Measurements from ENCODE around the gene PRKAG2. TPM values are rescaled to one million over a fixed set of nuclear protein-coding genes. Genes with fewer than 3 reads are reported as not detected.

The PRKAG2 gene
- total RNA-seq, 1 donor from 2014 or later: 15.7 TPM

DNA sequence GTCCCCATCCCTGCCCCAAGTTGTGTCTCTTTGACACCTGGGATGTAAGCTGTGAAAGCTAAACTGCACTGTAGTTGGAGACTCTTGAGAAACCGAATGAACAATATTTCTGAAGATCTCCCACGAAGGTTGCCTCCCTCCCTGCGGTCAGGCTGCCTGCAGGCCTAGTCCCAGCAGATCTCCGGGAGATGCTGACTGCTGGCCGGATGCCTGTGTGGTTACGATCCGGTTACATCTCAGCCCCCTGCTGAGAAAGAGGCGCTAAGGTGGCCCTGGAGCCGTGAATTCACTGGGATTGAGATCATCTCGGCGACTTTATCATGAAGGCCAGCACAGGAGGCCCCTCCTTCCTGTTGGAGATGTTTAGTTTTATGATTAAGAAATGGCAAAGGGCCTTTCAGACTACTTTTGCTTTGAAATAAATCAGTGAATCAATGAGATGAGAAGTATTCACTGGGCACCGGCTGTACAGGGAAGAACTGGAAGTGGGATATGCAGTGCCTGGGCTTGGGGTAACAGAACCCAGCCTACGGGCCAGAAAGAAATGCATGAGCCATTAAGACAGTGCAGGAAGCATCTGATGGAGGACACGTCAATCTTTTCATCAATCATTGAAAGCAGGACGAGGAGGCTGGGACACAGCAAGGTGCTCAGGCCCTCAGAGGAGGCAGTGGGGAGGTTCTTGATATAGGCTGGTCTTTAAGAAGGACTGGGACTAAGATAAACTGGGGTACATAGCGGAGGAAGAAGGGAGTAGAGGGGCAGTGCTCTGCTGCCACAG is 177.6 kb downstream of the PRKAG2 start:
- Mint-ChIP-seq H3K27me3 (ENCODE audit: low read depth) (no peaks in the 10 kb centered on the region), H3K4me3 (no peak overlapping the region), H3K4me1 (peaks cover 25% of the 10 kb centered on the region), H3K36me3 (no peaks in the 10 kb centered on the region), H3K27ac (no peak overlapping the region), H3K9me3 (no peaks in the 10 kb centered on the region)
- TF ChIP-seq, protein P1, sequence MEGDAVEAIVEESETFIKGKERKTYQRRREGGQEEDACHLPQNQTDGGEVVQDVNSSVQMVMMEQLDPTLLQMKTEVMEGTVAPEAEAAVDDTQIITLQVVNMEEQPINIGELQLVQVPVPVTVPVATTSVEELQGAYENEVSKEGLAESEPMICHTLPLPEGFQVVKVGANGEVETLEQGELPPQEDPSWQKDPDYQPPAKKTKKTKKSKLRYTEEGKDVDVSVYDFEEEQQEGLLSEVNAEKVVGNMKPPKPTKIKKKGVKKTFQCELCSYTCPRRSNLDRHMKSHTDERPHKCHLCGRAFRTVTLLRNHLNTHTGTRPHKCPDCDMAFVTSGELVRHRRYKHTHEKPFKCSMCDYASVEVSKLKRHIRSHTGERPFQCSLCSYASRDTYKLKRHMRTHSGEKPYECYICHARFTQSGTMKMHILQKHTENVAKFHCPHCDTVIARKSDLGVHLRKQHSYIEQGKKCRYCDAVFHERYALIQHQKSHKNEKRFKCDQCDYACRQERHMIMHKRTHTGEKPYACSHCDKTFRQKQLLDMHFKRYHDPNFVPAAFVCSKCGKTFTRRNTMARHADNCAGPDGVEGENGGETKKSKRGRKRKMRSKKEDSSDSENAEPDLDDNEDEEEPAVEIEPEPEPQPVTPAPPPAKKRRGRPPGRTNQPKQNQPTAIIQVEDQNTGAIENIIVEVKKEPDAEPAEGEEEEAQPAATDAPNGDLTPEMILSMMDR (IDR thresholded peaks at IDR 0.05; ENCODE audit: unreplicated experiment): no peak
- no peak for DNase-seq (ENCODE audit: low spot score in 2 of 2, unreplicated experiment in 2 of 2)

GRCh38 chr7:151697942-151698341 is 179.0 kb downstream of the PRKAG2 start:
- no peaks in the 10 kb centered on the region for H3K9me3 Mint-ChIP-seq
- TF ChIP-seq, protein P1 (IDR thresholded peaks at IDR 0.05; ENCODE audit: unreplicated experiment): no peak
- H3K27ac Mint-ChIP-seq: no peak overlapping the region
- DNase-seq (ENCODE audit: low spot score in 2 of 2, unreplicated experiment in 2 of 2): no peak
- peaks cover 23% of the 10 kb centered on the region for H3K4me1 Mint-ChIP-seq
- no peak overlapping the region for H3K4me3 Mint-ChIP-seq
- no peaks in the 10 kb centered on the region for H3K36me3 Mint-ChIP-seq
- no peaks in the 10 kb centered on the region for H3K27me3 Mint-ChIP-seq (ENCODE audit: low read depth)

DNA sequence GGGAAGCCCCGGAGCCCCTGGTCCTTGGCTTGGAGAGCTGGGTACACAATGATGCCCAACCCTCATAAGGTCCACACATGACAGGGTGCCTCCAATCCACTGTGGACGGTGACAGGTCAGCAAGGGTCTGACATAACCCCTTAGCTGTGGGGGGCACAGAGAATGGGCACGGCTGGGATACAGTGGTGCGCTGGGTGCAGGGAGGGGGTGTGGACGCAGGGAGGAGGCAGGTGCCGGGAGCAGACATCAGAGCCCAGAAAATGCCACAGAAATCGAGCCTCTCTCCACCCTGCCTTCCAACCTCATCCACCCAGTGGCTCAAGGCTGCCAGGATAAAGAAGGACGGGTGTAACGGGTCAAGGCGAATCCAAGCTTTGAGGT is 179.4 kb downstream of the PRKAG2 start:
- Mint-ChIP-seq H3K4me3 (no peak overlapping the region), H3K9me3 (no peaks in the 10 kb centered on the region), H3K4me1 (peaks cover 23% of the 10 kb centered on the region), H3K27me3 (ENCODE audit: low read depth) (no peaks in the 10 kb centered on the region), H3K27ac (no peak overlapping the region), H3K36me3 (no peaks in the 10 kb centered on the region)
- no peak for DNase-seq (ENCODE audit: low spot score in 2 of 2, unreplicated experiment in 2 of 2)
- TF ChIP-seq, protein P1 (IDR thresholded peaks at IDR 0.05; ENCODE audit: unreplicated experiment): no peak

DNA sequence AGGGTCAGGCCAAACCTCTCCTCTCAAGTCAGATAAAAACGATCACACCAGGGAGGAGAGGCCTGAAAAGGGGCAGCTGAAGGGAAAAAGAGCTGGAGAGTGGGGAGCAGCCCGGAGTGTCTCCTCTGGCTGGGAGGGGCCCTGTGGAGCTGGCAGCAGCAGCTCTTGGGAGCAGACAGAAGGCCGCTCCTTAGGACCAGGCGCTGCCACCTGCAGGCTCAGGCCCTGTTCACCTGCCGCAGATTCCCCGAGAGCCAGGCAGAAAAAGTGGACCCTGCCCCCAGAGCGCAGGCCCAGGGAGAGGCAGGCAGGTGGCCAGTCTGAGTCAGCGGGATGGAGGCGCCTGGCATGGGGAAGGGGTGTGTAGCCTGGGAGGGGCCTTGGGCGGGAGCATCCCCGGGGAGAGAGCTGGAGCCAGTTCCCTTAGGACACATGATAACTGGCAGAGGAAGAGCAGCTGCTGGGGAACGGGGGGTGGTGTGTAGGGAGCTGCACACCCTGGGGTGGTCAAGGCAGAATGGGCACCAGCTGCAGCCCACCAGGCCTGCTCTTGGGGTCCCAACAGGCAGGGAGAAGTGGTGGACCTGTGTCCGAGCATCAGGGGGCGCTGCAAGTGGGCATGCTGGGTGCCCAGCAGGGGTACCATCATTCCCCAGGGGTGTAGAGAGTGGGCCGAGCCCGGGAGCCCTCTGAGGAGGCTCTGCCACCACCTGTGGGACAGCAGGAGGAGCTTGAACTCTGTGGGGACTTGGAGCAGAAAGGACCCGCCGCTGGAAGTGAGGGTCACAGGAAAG is 180.0 kb downstream of the PRKAG2 start:
- DNase-seq (ENCODE audit: low spot score in 2 of 2, unreplicated experiment in 2 of 2): no peak
- TF ChIP-seq, protein P1 (IDR thresholded peaks at IDR 0.05; ENCODE audit: unreplicated experiment): no peak
- Mint-ChIP-seq H3K9me3 (no peaks in the 10 kb centered on the region), H3K4me1 (peaks cover 23% of the 10 kb centered on the region), H3K27me3 (ENCODE audit: low read depth) (no peaks in the 10 kb centered on the region), H3K36me3 (no peaks in the 10 kb centered on the region), H3K27ac (peak overlapping the region; percentile 86), H3K4me3 (no peak overlapping the region)

DNA sequence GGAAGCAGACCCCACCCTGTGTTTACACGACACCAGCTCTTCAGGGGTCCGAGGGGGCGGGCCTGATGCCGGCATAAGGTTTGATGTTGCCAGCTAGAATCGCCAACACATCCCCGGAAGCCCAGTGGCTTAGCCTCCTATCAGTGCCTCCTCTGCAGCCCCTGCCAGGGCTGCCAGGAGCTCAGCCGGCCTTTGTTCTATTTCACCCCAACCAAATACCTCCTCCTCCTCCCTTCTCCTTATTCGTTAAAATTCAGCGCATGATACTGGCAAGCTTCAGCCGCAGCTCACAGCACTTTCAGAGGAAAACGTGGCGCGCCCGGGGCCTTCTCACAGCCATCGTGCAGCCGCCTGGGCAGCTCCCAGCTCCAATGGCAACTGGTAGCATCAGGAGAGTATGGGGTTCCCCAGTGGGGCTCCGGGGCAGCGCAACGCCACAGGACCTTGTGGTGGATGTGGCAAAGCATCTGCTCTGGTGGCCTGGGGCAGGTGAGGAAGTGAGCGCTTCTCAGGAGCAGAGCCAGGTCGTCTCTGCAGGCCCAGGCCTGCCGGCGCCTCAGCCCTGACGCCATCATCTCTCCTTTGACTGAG is 180.9 kb downstream of the PRKAG2 start:
- Mint-ChIP-seq H3K36me3 (no peaks in the 10 kb centered on the region), H3K9me3 (no peaks in the 10 kb centered on the region), H3K27ac (peak overlapping the region; percentile 86), H3K4me1 (peaks cover 23% of the 10 kb centered on the region), H3K4me3 (no peak overlapping the region), H3K27me3 (ENCODE audit: low read depth) (no peaks in the 10 kb centered on the region)
- TF ChIP-seq, protein P1 (IDR thresholded peaks at IDR 0.05; ENCODE audit: unreplicated experiment): no peak
- DNase-seq (ENCODE audit: low spot score in 2 of 2, unreplicated experiment in 2 of 2): no peak
